ENCODE measurements around the gene RASSF4.
A peak's percentile ranks its signal among the peaks of the same experiment; 100 is the strongest.

RASSF4 gene

GRCh38 chr10:44928462-44928861 is 31.1 kb upstream of the RASSF4 start:
- no peak for DNase-seq

- no peak for DNase-seq
Observed at GRCh38 chr10:44929356-44930255, 30.0 kb upstream of the RASSF4 start.

DNA sequence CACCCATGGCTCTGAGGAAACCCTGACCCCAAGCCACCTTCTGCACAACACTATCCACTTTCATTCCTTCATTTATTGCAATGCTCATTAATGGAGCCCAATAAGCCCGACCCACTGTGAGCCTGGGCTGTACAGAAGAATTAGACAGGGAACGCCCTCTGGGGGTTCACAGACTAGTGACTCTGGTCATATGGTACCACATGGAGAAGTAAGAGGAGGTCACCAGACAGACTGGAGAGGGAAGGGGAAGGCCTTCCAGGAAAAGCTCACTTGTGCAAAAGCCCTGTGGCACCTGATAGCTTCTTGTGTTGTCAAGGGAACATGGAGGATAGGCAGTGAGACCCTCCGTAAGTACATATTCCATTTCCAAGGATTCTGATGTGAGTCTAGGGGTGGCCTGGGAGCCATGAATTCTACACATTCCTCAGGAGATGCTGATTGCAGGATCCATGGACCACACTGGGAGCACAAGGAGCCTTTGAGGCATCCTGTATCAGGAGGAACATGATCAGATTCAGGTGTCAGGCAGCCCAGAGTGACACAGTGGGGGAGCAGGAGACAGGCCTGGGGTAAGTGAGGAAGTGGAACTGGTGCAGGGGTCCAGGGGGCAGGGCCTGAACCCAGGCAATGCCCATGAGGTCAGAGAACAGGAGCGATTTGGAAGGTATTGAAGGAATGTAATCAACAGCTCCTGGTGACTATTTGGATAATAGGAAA is 28.5 kb upstream of the RASSF4 start:
- DNase-seq: no peak

DNA sequence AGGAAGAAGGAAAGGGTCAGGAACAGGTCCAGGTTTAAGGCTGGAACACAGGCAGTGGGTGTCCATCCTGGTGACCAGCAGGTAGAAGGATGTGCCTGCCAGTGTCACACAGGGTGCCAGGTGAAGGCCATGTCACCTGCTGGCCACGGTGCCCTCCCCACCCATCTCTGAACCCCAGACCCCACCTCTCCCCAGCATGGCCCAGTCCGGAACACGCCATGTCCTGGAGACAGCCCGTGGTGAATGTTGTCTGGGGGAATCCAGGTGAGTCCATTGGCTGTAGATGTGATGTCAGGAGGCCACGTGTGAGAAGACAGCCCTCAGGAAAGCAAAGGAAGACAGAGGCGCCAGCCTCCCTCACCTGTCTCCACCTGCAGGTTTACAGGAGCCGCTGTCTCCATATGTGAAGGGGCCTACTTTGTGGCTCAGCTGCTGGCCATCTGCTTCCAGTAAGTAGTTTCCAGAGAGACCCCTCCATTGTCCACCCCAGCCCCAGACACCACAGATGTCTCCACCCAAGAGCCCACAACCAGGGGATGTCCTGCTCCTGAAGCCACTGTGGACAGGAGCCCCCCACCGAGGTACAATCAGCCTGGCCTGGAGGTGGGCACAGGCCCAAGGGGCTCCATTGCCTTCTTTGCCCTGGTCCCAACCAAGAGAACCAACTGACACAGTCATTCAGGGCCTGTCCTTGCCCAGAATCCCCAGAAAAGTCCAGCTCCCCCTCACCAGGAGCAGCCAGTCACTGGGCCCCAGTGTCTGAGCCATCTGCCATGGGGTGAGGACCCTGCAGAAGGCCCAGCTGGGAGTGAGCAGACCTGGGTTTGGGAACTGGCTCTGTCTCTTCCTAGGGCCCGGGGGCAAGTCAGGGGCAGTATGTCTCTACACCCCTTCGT is 27.7 kb upstream of the RASSF4 start:
- DNase-seq: no peak

DNA sequence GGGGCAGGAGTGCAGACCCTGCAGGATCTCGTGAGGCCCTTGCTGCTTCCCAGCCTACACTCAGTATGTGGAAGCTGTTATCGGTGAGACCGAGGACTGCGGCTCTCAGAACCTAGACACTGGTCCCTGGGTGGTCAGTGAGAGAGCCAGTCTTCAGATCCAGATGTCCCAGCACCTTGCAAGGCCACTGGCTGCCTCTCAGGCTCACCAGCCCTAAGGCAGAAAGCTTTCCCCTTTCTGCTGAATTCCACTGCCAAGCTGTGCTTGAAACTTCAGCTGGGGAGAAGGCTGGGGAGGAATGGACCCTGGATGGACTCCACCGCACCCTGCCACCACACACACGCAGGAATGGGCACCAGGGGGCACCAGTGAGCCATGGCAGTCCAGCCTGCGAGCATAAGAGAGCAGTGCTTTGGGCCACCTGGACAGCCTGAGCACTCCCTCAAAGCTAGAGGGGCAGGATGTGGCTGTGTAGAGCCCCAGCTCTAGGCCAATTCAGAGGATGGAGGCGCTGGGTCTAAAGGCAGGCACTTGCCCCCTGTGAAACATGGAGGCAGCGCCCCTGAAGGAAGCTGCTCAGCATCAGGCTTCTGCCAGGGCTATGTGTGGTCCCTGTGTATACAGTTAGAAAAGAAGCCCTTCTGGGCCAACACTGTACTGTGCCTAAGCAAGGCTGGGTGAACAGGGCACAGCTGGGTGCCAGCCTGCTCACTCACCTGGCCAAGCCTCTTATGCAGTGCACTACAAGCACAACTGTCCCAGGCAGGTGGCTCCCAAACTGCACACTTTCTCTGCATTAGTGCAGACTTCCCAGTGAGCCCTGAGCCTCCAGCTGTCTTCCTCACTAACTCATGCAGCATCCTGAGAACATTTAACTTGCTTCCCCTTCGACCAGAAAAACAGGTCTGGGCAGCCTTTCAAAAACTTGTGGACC is 26.8 kb upstream of the RASSF4 start:
- peak; percentile 90 for DNase-seq

GRCh38 chr10:44933451-44934321 is 25.9 kb upstream of the RASSF4 start:
- no peak for DNase-seq

DNA sequence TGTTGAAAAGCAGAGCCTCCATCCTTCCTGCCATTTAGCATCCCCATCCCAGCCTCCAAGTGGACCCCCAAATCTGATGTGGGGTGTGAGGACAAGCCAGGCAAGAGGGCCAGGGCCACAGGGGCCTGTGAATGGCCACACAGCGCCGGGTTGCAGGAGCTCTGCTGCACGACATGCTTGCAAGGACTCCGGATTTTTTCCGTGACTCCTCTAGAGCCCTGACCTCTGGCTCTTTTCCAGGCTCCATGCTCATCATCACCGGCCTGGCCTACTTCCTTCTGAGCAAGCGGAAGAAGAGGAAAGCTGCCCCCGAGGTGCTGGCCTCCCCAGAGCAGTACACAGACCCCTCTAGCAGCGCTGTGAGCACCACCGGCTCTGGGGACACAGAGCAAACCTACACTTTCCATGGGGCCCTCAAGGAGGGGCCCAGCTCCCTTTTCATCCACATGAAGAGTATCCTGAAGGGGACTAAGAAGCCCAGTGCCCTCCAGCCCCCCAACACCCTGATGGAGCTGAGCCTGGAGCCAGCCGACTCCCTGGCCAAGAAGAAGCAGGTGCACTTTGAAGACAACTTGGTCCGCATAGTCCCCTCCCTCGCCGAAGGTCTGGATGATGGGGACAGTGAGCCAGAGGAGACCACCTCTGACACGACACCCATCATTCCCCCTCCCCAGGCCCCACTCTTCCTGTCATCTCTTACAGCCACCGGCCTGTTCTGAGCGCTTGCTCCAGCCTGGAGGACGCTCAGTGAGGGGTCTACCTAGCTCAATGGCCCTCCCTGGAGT is 25.0 kb upstream of the RASSF4 start:
- DNase-seq: no peak

DNA sequence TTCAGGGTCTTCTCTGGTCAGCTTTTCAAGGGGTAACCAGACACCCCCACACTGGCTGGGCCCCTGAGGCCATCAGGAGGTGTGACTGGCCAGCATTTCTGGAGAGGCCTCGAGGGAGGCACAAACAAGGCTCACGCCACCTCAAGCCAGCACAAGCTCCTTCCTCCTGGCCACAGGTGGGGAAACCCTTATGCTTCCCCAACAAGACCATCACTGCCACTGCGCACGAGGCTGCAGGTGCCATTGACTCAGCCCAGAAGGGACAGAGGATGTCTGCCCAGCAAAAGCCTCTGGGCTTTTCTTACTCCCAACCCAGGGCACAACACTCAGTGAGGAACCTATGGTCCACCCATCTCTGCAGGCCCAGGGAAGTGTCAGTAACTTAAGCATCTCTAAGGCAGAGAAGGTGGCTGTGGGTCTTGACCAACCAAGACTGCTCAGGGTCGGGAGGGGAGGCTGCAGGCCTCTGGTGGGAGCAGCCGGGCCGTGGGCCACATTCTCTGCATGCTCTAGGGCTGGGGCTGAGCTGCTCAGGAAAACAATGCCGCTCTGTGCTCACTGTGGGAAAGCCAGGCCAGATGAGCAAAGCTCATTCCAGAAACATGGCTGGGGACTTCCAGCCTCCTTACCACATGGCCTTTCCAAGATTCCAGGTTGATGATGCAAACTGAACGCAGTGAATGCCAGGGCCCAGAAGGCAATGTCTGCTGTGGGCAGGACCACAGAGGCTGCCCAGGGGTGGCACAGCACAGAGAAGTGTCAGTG is 24.2 kb upstream of the RASSF4 start:
- DNase-seq: no peak

- no peak for DNase-seq
Observed at GRCh38 chr10:44935966-44936295, 23.7 kb upstream of the RASSF4 start.

DNA sequence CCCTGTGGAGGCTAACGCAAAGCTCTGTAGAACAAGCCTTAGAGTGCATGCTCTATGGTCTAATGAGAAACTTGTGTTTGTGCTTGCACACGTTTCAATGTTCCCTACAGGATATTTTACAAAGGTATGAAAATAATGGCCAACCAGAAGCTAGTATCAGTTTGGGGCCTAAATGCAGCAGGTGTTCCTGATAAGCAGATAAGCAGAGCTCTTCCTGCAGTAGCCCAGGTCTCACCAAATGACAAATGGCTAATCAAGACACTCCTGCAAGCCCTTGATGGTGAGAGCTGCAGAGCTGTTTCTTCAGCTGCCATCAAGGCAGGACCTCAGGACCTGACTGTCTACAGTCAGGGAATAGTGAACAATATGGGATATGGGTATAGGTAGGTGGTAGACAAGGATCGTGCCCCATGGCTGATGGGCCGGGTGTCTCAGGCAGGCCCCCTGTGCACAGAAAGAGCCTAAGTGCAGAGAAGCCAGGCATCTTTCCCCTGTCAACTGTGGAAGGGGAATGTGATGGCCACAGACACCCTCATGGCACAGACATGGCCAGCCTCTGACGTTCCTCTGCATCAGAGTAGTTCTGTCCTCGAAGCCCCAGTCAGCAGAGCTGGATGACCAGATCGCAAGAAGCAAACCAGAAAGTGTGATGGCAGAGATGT is 23.2 kb upstream of the RASSF4 start:
- DNase-seq: no peak

GRCh38 chr10:44937196-44938005 is 22.2 kb upstream of the RASSF4 start:
- DNase-seq: no peak

DNA sequence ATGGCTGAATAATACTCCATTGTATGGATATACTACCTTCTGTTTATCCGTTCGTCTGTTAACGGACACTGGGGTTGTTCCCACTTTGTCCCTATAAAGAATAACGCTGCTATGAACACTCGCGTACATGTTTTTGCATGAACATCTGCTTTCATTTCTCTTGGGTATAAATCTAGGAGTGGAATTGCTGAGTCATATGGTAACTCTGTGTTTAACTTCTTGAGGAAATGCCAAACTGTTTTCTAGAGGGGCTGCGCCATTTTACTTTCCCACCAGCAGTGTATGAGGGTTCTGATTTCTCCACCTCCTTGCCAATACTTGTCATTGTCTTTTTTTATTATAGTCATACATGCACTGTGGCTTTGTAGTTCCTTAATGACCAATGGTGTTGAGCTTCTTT is 20.6 kb upstream of the RASSF4 start:
- no peak for DNase-seq

DNA sequence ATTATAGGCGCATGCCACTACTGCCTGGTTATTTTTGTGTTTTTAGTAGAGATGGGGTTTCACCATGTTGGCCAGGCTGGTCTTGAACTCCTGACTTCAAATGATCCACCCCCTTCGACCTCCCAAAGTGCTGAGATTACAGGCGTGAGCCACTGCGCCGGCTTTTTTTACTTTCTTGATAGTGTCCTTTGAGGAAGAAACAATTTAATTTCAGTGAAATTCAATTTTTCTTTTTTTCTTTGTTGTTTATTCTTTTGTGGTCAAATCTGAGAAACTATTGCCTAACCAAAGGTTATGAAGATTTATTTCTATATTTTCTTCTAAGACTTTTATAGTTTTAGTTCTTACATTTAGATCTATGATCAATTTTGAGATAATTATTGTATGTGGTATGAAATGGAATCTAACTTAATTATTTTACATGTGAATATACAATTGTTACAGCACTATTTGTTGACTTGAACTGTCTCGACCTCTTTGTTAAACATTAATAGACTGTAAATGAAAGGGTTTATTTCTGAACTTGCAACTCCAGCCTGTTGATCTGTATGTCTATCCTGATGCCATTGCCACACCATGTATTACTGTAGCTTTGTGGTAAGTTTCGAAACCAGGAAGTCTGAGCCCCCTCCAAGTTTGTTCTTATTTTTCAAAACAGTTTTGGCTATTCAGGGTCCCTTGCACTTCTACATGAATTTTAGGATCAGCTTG is 19.8 kb upstream of the RASSF4 start:
- no peak for DNase-seq

DNA sequence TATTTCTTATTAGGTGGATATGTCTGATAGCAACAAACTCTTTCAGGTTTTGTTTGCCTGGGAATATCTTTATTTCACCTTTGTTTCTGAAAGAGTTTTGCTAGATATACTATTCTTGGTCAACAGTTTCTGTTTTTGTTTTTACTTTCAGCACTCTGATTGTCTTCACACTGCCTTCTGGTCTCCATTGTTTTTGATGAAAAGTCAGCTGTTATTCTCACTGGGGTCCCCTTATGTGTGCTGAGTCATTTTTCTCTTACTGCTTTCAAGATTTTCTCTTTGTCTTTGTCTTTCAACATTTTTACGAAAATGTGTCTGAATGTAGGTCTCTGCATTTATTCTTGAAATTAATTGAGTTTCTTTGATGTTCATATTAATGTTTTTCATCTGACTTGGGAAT is 15.2 kb upstream of the RASSF4 start:
- no peak for DNase-seq

GRCh38 chr10:44946205-44946604 is 13.4 kb upstream of the RASSF4 start:
- no peak for DNase-seq

DNA sequence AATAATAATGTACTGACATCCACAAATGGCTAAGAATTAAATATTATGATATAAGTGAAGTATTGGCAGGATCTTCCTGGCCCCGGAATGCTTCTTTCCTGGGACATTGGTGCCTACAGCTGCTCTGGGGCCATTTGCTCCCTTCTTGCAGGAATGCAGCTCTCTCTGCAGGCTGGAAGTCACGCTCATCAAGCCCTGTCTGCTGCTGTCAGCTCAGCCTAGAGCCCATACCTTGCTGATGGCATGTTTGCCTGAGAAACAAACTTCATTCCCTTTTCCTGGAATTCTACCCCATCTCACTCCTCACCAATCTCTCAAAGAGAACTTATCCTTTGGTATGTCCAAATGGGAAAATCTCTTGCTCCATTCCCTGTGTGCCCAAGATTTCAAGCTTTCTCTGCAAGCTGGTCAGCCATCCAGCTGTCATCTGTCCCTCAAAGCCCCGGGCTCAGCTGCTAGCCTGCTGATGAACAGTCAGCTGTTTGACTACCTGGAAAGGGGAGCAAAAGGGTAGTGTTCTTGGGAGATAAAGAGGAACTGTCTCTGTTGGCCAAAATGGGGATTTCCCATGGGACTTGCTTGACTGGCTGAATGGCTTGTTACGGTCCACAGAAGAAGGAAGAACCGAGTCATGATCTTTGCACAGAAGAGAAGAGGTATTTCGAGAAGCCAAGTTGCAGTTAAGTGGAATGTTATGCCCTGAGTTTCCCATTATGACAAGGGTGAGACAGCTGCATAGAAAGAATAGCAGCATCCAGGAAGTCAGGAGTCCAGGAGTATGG is 12.0 kb upstream of the RASSF4 start:
- DNase-seq: no peak

GRCh38 chr10:44948642-44949041 is 11.0 kb upstream of the RASSF4 start:
- no peak for DNase-seq

Measured in activated CD4-positive, alpha-beta T cell treated with anti-CD3 and anti-CD28 coated beads for 48 hours (primary cell).